GM23338 (cell line): ENCODE data around the gene CCDC167. TPM values are rescaled to one million over a fixed set of nuclear protein-coding genes. Genes with fewer than 3 reads are reported as not detected.

Experiments
- ATAC-seq: fragments of 200-7000 bp; cut with Tn5 transposase; 3 replicates; pipeline ENCODE4 v1.9.1; 2020
- DNase-seq: peaks from one replicate; pipeline ENCODE4 v3.0.0-alpha.2; 2015; ENCODE audit warnings: low spot score
- H2AFZ ChIP-seq: fragments of 200-600 bp; sonication (generic); 2 replicates; pipeline ENCODE4 v1.8.0; 2016; ENCODE audit warnings: antibody characterized with exemption, mild to moderate bottlenecking, moderate library complexity
- H3F3A ChIP-seq: fragments of 200-600 bp; sonication (generic); replicated peaks from 2 replicates; pipeline ENCODE4 v1.8.0; 2017; ENCODE audit warnings: antibody characterized with exemption, mixed run types, low read depth
- H3K27ac ChIP-seq: fragments of 200-600 bp; sonication (generic); 2 replicates; pipeline ENCODE4 v1.6.1; 2016; ENCODE audit warnings: low read depth
- H3K27me3 ChIP-seq: fragments of 200-600 bp; sonication (generic); 2 replicates; pipeline ENCODE4 v1.8.0; 2016; ENCODE audit warnings: mild to moderate bottlenecking, mixed run types, moderate library complexity; ENCODE audit not compliant: insufficient read depth
- H3K36me3 ChIP-seq: fragments of 200-600 bp; sonication (generic); 2 replicates; pipeline ENCODE4 v1.8.0; 2016; ENCODE audit warnings: mild to moderate bottlenecking; ENCODE audit not compliant: insufficient read depth
- H3K4me1 ChIP-seq: fragments of 200-600 bp; sonication (generic); 2 replicates; pipeline ENCODE4 v1.8.0; 2016; ENCODE audit warnings: mild to moderate bottlenecking, moderate library complexity; ENCODE audit not compliant: insufficient read depth
- H3K4me2 ChIP-seq: fragments of 200-600 bp; sonication (generic); 2 replicates; pipeline ENCODE4 v1.7.1; 2017; ENCODE audit warnings: mixed run types
- H3K4me3 ChIP-seq: fragments of 200-600 bp; sonication (generic); 2 replicates; pipeline ENCODE4 v1.6.1; 2016; ENCODE audit warnings: mixed run types
- H3K79me2 ChIP-seq: fragments of 200-600 bp; sonication (generic); replicated peaks from 2 replicates; pipeline ENCODE4 v1.8.0; 2017; ENCODE audit warnings: mild to moderate bottlenecking; ENCODE audit not compliant: insufficient read depth
- H3K9me2 ChIP-seq: fragments of 200-600 bp; sonication (generic); 2 replicates; pipeline ENCODE4 v1.8.0; 2017; ENCODE audit not compliant: insufficient read depth
- H4K20me1 ChIP-seq: fragments of 200-600 bp; sonication (generic); replicated peaks from 2 replicates; pipeline ENCODE4 v1.8.0; 2017; ENCODE audit warnings: mild to moderate bottlenecking; ENCODE audit not compliant: insufficient read depth
- H3K27ac Mint-ChIP-seq: 2 replicates; pipeline ENCODE4 v1.8.0; 2020; ENCODE audit warnings: inconsistent platforms, mild to moderate bottlenecking, moderate library complexity, mixed read lengths
- H3K27me3 Mint-ChIP-seq: 3 replicates; pipeline ENCODE4 v1.8.0; 2022; ENCODE audit warnings: low read depth, mild to moderate bottlenecking, moderate library complexity, mixed read lengths, inconsistent platforms; ENCODE audit not compliant: insufficient read depth, poor library complexity
- H3K36me3 Mint-ChIP-seq: 3 replicates; pipeline ENCODE4 v1.8.0; 2021; ENCODE audit warnings: low read depth, mild to moderate bottlenecking, inconsistent platforms, moderate library complexity, mixed read lengths
- H3K4me1 Mint-ChIP-seq: 3 replicates; pipeline ENCODE4 v1.8.0; 2020; ENCODE audit warnings: mild to moderate bottlenecking, inconsistent platforms, mixed read lengths
- H3K4me3 Mint-ChIP-seq: 3 replicates; pipeline ENCODE4 v1.8.0; 2021; ENCODE audit warnings: moderate library complexity, mild to moderate bottlenecking, inconsistent platforms, mixed read lengths
- H3K9me3 Mint-ChIP-seq: 3 replicates; pipeline ENCODE4 v1.8.0; 2020; ENCODE audit warnings: moderate library complexity, mild to moderate bottlenecking, inconsistent platforms, mixed read lengths
- CREB1 ChIP-seq: fragments of 250-450 bp; sonication (Bioruptor Pico); IDR thresholded peaks from 2 replicates; pipeline ENCODE4 v1.5.0; 2020; ENCODE audit warnings: low read depth, mild to moderate bottlenecking, moderate library complexity
- EZH2 ChIP-seq: fragments of 200-600 bp; sonication (generic); IDR thresholded peaks from one replicate; pipeline ENCODE4 v1.8.0; 2017; ENCODE audit warnings: antibody characterized with exemption, mild to moderate bottlenecking, low read depth; ENCODE audit not compliant: unreplicated experiment
- EZH2phosphoT487 ChIP-seq: fragments of 200-600 bp; sonication (generic); IDR thresholded peaks from one replicate; pipeline ENCODE4 v1.8.1; 2018; ENCODE audit warnings: antibody characterized with exemption; ENCODE audit not compliant: unreplicated experiment
- NANOG ChIP-seq: IDR thresholded peaks from 2 replicates; pipeline ENCODE4 v1.6.1; 2016; ENCODE audit warnings: antibody characterized with exemption, borderline replicate concordance
- STAT1 ChIP-seq: IDR thresholded peaks from one replicate; pipeline ENCODE4 v1.6.1; 2016; ENCODE audit warnings: antibody characterized with exemption; ENCODE audit not compliant: unreplicated experiment
- polyA plus RNA-seq: library from polyadenylated mRNA; unstranded; fragments of >200 nt; fragmentation: Nextera tagmentation; extraction: Ambion mirVana; gene quantifications from 2 replicates; pipeline ENCODE4 v1.2.1, GENCODE V29; 2016
- total RNA-seq: library from RNA; depleted of rRNA; stranded (reverse); fragments of >200 nt; shearing (Covaris generic); gene quantifications from 2 replicates; pipeline ENCODE4 v1.2.3, GENCODE V29; 2014
- TF ChIP-seq, protein P1 (sequence below): IDR thresholded peaks from one replicate; pipeline ENCODE4 v1.6.1; 2018; ENCODE audit warnings: antibody characterized with exemption; ENCODE audit not compliant: unreplicated experiment
- TF ChIP-seq, protein P2 (sequence below): fragments of 250-450 bp; sonication (Bioruptor Pico); IDR thresholded peaks from 2 replicates; pipeline ENCODE4 v1.5.0; 2020; ENCODE audit warnings: mild to moderate bottlenecking, moderate library complexity
- TF ChIP-seq, protein P3 (sequence below): IDR thresholded peaks from 2 replicates; pipeline ENCODE4 v1.6.1; 2016; ENCODE audit warnings: antibody characterized with exemption

Gene CCDC167
- total and polyA plus RNA-seq, 2 experiments from 2014 or later: 17.6 to 21.4 TPM

DNA sequence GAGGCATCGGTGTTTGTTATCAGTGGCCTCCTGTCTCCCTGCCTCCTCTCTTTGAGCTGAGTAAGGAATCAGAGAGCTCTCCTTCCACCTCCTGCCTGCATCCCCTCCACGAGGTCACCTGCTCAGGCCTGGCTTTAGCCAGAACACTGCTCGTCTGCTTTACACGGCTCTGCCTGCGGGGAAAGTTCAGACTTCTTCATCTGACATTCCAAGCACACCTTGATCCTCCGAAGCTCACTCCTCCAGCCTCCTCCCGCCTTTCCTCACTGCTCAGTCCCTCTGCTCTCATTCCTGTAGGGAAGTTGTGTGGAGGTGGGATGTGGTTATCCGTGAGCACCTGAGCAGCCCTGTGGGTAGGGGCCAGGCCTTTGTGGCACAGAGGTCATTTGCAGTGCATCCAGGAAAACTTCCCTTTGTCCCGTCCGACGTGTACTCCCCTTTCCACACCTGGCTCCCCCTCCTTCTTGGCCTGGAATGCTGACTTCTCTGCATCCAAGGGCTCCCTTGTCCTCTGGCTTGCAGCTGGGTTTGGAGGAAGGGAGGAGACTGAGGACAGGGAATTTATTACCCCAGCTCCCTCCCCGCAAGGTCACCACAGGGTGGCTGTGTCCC lies 12.8 kb upstream of the CCDC167 start:
- TF ChIP-seq CREB1 (0 out of 2 replicates have a peak, but pooled peaks have one; percentile 14), NANOG (no peak), STAT1 (no peak), EZH2phosphoT487 (no peak), EZH2 (no peak)
- TF ChIP-seq, protein P1, sequence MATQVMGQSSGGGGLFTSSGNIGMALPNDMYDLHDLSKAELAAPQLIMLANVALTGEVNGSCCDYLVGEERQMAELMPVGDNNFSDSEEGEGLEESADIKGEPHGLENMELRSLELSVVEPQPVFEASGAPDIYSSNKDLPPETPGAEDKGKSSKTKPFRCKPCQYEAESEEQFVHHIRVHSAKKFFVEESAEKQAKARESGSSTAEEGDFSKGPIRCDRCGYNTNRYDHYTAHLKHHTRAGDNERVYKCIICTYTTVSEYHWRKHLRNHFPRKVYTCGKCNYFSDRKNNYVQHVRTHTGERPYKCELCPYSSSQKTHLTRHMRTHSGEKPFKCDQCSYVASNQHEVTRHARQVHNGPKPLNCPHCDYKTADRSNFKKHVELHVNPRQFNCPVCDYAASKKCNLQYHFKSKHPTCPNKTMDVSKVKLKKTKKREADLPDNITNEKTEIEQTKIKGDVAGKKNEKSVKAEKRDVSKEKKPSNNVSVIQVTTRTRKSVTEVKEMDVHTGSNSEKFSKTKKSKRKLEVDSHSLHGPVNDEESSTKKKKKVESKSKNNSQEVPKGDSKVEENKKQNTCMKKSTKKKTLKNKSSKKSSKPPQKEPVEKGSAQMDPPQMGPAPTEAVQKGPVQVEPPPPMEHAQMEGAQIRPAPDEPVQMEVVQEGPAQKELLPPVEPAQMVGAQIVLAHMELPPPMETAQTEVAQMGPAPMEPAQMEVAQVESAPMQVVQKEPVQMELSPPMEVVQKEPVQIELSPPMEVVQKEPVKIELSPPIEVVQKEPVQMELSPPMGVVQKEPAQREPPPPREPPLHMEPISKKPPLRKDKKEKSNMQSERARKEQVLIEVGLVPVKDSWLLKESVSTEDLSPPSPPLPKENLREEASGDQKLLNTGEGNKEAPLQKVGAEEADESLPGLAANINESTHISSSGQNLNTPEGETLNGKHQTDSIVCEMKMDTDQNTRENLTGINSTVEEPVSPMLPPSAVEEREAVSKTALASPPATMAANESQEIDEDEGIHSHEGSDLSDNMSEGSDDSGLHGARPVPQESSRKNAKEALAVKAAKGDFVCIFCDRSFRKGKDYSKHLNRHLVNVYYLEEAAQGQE: no peak
- TF ChIP-seq, protein P2, sequence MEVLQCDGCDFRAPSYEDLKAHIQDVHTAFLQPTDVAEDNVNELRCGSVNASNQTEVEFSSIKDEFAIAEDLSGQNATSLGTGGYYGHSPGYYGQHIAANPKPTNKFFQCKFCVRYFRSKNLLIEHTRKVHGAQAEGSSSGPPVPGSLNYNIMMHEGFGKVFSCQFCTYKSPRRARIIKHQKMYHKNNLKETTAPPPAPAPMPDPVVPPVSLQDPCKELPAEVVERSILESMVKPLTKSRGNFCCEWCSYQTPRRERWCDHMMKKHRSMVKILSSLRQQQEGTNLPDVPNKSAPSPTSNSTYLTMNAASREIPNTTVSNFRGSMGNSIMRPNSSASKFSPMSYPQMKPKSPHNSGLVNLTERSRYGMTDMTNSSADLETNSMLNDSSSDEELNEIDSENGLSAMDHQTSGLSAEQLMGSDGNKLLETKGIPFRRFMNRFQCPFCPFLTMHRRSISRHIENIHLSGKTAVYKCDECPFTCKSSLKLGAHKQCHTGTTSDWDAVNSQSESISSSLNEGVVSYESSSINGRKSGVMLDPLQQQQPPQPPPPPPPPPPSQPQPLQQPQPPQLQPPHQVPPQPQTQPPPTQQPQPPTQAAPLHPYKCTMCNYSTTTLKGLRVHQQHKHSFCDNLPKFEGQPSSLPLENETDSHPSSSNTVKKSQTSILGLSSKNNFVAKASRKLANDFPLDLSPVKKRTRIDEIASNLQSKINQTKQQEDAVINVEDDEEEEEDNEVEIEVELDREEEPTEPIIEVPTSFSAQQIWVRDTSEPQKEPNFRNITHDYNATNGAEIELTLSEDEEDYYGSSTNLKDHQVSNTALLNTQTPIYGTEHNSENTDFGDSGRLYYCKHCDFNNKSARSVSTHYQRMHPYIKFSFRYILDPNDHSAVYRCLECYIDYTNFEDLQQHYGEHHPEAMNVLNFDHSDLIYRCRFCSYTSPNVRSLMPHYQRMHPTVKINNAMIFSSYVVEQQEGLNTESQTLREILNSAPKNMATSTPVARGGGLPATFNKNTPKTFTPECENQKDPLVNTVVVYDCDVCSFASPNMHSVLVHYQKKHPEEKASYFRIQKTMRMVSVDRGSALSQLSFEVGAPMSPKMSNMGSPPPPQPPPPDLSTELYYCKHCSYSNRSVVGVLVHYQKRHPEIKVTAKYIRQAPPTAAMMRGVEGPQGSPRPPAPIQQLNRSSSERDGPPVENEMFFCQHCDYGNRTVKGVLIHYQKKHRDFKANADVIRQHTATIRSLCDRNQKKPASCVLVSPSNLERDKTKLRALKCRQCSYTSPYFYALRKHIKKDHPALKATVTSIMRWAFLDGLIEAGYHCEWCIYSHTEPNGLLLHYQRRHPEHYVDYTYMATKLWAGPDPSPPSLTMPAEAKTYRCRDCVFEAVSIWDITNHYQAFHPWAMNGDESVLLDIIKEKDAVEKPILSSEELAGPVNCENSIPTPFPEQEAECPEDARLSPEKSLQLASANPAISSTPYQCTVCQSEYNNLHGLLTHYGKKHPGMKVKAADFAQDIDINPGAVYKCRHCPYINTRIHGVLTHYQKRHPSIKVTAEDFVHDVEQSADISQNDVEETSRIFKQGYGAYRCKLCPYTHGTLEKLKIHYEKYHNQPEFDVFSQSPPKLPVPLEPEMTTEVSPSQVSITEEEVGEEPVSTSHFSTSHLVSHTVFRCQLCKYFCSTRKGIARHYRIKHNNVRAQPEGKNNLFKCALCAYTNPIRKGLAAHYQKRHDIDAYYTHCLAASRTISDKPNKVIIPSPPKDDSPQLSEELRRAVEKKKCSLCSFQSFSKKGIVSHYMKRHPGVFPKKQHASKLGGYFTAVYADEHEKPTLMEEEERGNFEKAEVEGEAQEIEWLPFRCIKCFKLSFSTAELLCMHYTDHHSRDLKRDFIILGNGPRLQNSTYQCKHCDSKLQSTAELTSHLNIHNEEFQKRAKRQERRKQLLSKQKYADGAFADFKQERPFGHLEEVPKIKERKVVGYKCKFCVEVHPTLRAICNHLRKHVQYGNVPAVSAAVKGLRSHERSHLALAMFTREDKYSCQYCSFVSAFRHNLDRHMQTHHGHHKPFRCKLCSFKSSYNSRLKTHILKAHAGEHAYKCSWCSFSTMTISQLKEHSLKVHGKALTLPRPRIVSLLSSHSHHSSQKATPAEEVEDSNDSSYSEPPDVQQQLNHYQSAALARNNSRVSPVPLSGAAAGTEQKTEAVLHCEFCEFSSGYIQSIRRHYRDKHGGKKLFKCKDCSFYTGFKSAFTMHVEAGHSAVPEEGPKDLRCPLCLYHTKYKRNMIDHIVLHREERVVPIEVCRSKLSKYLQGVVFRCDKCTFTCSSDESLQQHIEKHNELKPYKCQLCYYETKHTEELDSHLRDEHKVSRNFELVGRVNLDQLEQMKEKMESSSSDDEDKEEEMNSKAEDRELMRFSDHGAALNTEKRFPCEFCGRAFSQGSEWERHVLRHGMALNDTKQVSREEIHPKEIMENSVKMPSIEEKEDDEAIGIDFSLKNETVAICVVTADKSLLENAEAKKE (CRISPR knock-in tag): peak; percentile 55; the same call in 1 of the 2 replicates
- TF ChIP-seq, protein P3, sequence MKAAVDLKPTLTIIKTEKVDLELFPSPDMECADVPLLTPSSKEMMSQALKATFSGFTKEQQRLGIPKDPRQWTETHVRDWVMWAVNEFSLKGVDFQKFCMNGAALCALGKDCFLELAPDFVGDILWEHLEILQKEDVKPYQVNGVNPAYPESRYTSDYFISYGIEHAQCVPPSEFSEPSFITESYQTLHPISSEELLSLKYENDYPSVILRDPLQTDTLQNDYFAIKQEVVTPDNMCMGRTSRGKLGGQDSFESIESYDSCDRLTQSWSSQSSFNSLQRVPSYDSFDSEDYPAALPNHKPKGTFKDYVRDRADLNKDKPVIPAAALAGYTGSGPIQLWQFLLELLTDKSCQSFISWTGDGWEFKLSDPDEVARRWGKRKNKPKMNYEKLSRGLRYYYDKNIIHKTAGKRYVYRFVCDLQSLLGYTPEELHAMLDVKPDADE: no peak
- Mint-ChIP-seq H3K27me3 (peaks cover 40% of the 10 kb centered on the region), H3K27ac (no peak overlapping the region), H3K9me3 (no peaks in the 10 kb centered on the region), H3K36me3 (no peaks in the 10 kb centered on the region; the same call in 2 of the 3 replicates), H3K4me3 (peak overlapping the region; percentile 66), H3K4me1 (peaks cover 68% of the 10 kb centered on the region)
- Histone ChIP-seq H3K9me2 (no peaks in the 10 kb centered on the region; the same call in 1 of the 2 replicates), H3K4me2 (peak overlapping the region; percentile 83), H2AFZ (peak overlapping the region; percentile 95), H3K36me3 (no peaks in the 10 kb centered on the region; the same call in 1 of the 2 replicates), H3K4me3 (peak overlapping the region; percentile 54), H3K27me3 (peaks cover 41% of the 10 kb centered on the region), H3K27ac (no peak overlapping the region), H4K20me1 (no peaks in the 10 kb centered on the region), H3F3A (peaks cover 7% of the 10 kb centered on the region; the same call in 1 of the 2 replicates), H3K79me2 (no peaks in the 10 kb centered on the region), H3K4me1 (peaks cover 61% of the 10 kb centered on the region)
- DNase-seq (peak; percentile 83), ATAC-seq (peak; percentile 56)
